Spleen (tissue), 11 donors: ENCODE results near the gene GLUD2. TPM values are rescaled to one million over a fixed set of nuclear protein-coding genes. Genes with fewer than 3 reads are reported as not detected.
"Not testable (repeated sequence)": the region's sequence is repeated elsewhere in the genome, so short reads cannot be mapped to it uniquely, and the experiment has no call there.

Source experiments
- DNase-seq: peaks from one replicate; pipeline ENCODE4 v3.0.0-alpha.2; 2020
- H3K27ac ChIP-seq, 8 donors: fragments of 200-600 bp; sonication (generic) in 7 of 8; 1 replicate in 4 of 8; 2 replicates in 4 of 8; pipeline versions ENCODE4 v1.5.0 to v1.8.0; 2016 to 2021; ENCODE audit warnings: inconsistent platforms in 4 of 8, mild to moderate bottlenecking in 4 of 8, moderate library complexity in 1 of 8
- H3K27me3 ChIP-seq, 7 donors: fragments of 200-600 bp; sonication (generic) in 6 of 7; replicated peaks in 1 of 7; 1 replicate in 4 of 7; 2 replicates in 3 of 7; pipeline versions ENCODE4 v1.5.0 to v1.8.0; 2016 to 2021; ENCODE audit warnings: inconsistent platforms in 3 of 7, mild to moderate bottlenecking in 1 of 7
- H3K36me3 ChIP-seq, 6 donors: fragments of 200-600 bp; sonication (generic) in 5 of 6; 1 replicate in 4 of 6; 2 replicates in 2 of 6; pipeline versions ENCODE4 v1.5.0 to v1.8.0; 2016 to 2021; ENCODE audit warnings: inconsistent platforms in 2 of 6
- H3K4me1 ChIP-seq, 6 donors: fragments of 200-600 bp; sonication (generic) in 5 of 6; 1 replicate in 3 of 6; 2 replicates in 3 of 6; pipeline versions ENCODE4 v1.5.0 to v1.8.0; 2016 to 2021; ENCODE audit warnings: inconsistent platforms in 3 of 6
- H3K4me3 ChIP-seq, 8 donors: fragments of 200-600 bp; sonication (generic) in 7 of 8; 1 replicate in 4 of 8; 2 replicates in 4 of 8; pipeline versions ENCODE4 v1.5.0 to v1.8.0; 2016 to 2021; ENCODE audit warnings: inconsistent platforms in 4 of 8, mild to moderate bottlenecking in 4 of 8, moderate library complexity in 2 of 8
- H3K9me3 ChIP-seq, 8 donors: fragments of 200-600 bp; sonication (generic) in 7 of 8; 1 replicate in 4 of 8; 2 replicates in 4 of 8; pipeline versions ENCODE4 v1.5.0 to v1.8.0; 2016 to 2021; ENCODE audit warnings: inconsistent platforms in 4 of 8
- POLR2A ChIP-seq, 3 donors: fragments of 450-650 bp; IDR thresholded peaks; one replicate each; pipeline ENCODE4 v1.5.1; 2017; ENCODE audit warnings: antibody characterized with exemption in 3 of 3, mild to moderate bottlenecking in 1 of 3
- POLR2AphosphoS5 ChIP-seq, 3 donors: sonication (generic); formaldehyde crosslinking; IDR thresholded peaks; one replicate each; pipeline ENCODE4 v1.5.1; 2017; ENCODE audit warnings: antibody characterized with exemption in 3 of 3
- WGBS, 5 donors: extraction: QIAGEN DNeasy Blood & Tissue Kit in 3 of 5; methylation state at CpG; one replicate each; pipeline versions ENCODE4 v1.1.5 to v1.1.7; 2013 to 2018; 5-methylcytosine and 5-hydroxymethylcytosine counted together
- intact Hi-C: fragments of 100-400 bp; cut with DNase I; formaldehyde crosslinking; loops from one replicate; pipeline ENCODE4 v1.15.0; 2023; ENCODE audit warnings: low total_unique reads
- polyA plus RNA-seq, 3 donors: library from polyadenylated mRNA; stranded (reverse); fragments of 200-250 nt; gene quantifications; one replicate each; pipeline ENCODE4 v1.2.1, GENCODE V29; 2013
- total RNA-seq, 7 donors: library from RNA; depleted of rRNA in 3 of 7; stranded (reverse); fragments of >200 nt in 3 of 7; fragmentation: NEBNext Ultra II Directional in 4 of 7; extraction: Animal tissue kit (Norgen Biotek cat#: 25700) in 4 of 7; gene quantifications; one replicate each; pipeline versions ENCODE4 v1.1.0 to v1.2.1, GENCODE V29; 2016 to 2021
- TF ChIP-seq, protein P1 (sequence below), 11 experiments: fragments of 200-600 bp in 7 of 11; fragments of 450-650 bp in 4 of 11; sonication (generic) in 4 of 11; IDR thresholded peaks in 8 of 11; conservative IDR thresholded peaks in 3 of 11; 1 replicate in 7 of 11; 2 replicates in 4 of 11; pipeline versions ENCODE4 v1.4.0 to v1.8.0; 2016 to 2021; ENCODE audit warnings: antibody characterized with exemption in 11 of 11, inconsistent platforms in 4 of 11, mild to moderate bottlenecking in 1 of 11
- donor health status: healthy with polysubstance abuse.
- donor health status: DM: no; HTN: no; CAD: no; lungs with moderate emphysema.
- donor health status: DM: no; HTN: no; CAD: no.
- donor health status: Bipolar disorder and iron deficiency.
- donor health status: healthy.
- donor health status: DM: no; HTN: no; CAD: no.
- donor health status: DM: yes; HTN: yes; CAD: no.

The GLUD2 gene
- total and polyA plus RNA-seq, 10 donors, result 0.10 to 1.4 (median 0.19) TPM; not detected in 1

DNA sequence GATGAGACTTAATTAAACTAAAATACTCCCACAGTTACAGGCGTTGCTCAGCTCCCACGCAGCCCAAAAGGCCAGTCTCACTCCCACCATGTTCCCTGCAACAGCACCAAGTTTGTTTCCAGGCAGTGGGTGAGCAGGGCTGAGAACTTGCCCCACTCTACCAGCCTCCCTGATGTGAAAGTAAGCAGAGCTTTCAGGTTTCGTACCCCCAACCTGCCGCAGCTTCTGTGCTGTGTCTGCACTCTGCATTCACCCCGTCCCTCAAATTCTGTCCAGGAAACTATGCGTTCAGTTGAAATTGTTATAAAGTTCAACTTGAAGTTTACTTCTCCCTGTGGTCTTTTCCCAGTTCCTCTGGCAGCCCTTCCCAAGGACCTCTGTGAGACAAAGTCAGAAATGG lies 17.2 kb downstream of the GLUD2 start:
- WGBS, 5 donors, result 84 to 99% (median 88%) methylated on average over 6 of the region's 6 CpGs
- TF ChIP-seq POLR2AphosphoS5 (IDR thresholded peaks at IDR 0.05) (no peak), POLR2A (IDR thresholded peaks at IDR 0.05) (no peak)
- TF ChIP-seq, protein P1, sequence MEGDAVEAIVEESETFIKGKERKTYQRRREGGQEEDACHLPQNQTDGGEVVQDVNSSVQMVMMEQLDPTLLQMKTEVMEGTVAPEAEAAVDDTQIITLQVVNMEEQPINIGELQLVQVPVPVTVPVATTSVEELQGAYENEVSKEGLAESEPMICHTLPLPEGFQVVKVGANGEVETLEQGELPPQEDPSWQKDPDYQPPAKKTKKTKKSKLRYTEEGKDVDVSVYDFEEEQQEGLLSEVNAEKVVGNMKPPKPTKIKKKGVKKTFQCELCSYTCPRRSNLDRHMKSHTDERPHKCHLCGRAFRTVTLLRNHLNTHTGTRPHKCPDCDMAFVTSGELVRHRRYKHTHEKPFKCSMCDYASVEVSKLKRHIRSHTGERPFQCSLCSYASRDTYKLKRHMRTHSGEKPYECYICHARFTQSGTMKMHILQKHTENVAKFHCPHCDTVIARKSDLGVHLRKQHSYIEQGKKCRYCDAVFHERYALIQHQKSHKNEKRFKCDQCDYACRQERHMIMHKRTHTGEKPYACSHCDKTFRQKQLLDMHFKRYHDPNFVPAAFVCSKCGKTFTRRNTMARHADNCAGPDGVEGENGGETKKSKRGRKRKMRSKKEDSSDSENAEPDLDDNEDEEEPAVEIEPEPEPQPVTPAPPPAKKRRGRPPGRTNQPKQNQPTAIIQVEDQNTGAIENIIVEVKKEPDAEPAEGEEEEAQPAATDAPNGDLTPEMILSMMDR (IDR thresholded peaks at IDR 0.05 in 8 of 11, conservative IDR thresholded peaks at IDR 0.05 in 3 of 11), result no peak
- H3K27me3 ChIP-seq, result no peaks in the 10 kb centered on the region

DNA sequence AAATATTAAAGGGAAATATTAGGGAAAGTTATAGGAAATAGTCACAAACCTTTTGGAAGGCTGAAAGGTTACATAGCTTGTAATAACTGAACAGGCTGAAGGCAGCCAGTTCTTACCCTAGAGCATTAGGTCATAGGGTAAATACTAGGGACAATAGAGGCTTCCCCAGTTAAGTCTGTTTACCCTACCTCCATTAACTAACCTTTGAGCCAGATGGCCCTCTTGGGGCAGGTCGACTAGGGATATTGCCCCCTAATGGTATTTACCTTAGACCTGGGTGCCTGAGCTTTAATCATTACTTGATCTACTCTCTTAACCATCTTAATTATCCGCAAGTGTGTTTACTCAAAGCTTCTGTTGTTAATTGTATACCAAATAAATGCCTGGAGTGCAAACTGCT lies 36.8 kb downstream of the GLUD2 start:
- H3K36me3 ChIP-seq, H3K4me1 ChIP-seq, H3K27me3 ChIP-seq, H3K4me3 ChIP-seq, intact Hi-C loops, DNase-seq, H3K27ac ChIP-seq: not testable (repeated sequence)
- H3K9me3 ChIP-seq, result peaks cover 0 to 20% (median 0%) of the 10 kb centered on the region in 8 donors
- 36 to 63% (median 51%) methylated on average over 2 of the region's 2 CpGs for WGBS, 5 donors

More for the DNA sequence above, 17.2 kb downstream of the GLUD2 start:
- peaks cover 0 to 7% (median 2%) of the 10 kb centered on the region in 8 donors for H3K9me3 ChIP-seq
- no peaks in the 10 kb centered on the region for H3K36me3 ChIP-seq
- DNase-seq, result no peak
- intact Hi-C loops, result no loop called here
- no peak overlapping the region for H3K4me3 ChIP-seq
- H3K27ac ChIP-seq, result no peak overlapping the region
- no peaks in the 10 kb centered on the region for H3K4me1 ChIP-seq

DNA sequence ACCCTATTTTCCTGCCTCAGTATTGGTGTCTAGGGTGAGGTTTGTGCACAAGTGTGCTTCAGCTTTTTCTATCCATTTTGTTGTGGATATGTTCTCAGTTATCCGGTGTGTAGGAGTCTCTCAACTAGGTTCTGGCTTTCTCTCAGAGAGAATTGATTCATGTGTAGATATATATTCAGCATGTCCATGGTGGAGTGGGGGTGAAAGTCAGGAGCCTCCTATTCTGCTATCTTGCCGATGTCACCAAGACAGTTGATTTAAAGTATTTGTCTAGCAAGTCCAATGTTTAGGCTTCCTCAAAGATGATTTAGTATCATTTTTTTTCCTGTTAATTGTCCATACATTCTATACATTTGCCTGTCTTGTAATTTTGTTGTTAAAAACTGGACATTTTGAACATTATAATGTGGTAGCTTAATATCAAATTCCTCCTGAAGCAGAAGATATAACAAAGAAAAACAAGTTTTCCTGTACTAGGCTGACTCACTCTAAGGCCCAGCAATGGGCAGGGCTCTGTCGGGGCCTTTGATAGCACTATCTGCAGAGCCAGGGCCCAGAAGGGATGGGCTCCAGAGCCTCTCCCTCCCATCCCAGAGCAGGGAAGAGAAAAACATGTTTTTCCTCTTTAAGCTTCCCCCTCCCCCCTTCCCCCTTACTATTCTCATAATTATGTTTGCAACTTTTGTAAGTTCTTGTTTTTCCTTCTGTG lies 37.6 kb downstream of the GLUD2 start:
- Histone ChIP-seq H3K27me3 (no peaks in the 10 kb centered on the region), H3K9me3 (peaks cover 0 to 20% (median 0%) of the 10 kb centered on the region in 8 donors), H3K36me3 (no peaks in the 10 kb centered on the region), H3K27ac (no peak overlapping the region), H3K4me3 (no peak overlapping the region), H3K4me1 (no peaks in the 10 kb centered on the region)
- DNase-seq, result no peak
- 82 to 90% (median 88%) methylated on average over 3 of the region's 3 CpGs for WGBS, 5 donors
- intact Hi-C loops, result no loop called here
- TF ChIP-seq POLR2A (IDR thresholded peaks at IDR 0.05) (no peak), POLR2AphosphoS5 (IDR thresholded peaks at IDR 0.05) (no peak)
- TF ChIP-seq, protein P1 (IDR thresholded peaks at IDR 0.05 in 8 of 11, conservative IDR thresholded peaks at IDR 0.05 in 3 of 11), result no peak

DNA sequence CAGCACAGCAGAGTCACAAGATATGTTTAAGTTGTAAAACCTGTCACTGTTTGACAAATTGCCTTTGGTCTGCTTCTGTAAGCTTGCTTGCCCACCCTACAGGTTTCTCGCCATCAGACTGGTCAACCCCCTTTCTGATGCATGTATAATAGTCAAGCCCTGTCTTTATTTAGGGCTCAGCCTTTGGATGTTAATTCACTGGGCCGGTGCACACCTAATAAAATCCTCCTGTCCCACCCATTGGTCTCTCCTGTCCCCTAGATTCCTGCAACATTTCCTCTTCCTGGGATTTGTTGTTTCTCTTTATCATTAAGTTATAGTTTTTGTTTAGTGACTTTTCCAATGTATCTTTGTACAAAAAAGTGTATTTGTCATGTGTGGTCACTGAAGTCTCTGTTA lies 38.2 kb downstream of the GLUD2 start:
- TF ChIP-seq POLR2AphosphoS5 (IDR thresholded peaks at IDR 0.05) (no peak), POLR2A (IDR thresholded peaks at IDR 0.05) (no peak)
- TF ChIP-seq, protein P1 (IDR thresholded peaks at IDR 0.05 in 8 of 11, conservative IDR thresholded peaks at IDR 0.05 in 3 of 11), result no peak
- no peaks in the 10 kb centered on the region for H3K27me3 ChIP-seq
- DNase-seq, result no peak
- 56 to 88% (median 67%) methylated on average over 2 of the region's 2 CpGs for WGBS, 5 donors
- no peaks in the 10 kb centered on the region for H3K36me3 ChIP-seq
- intact Hi-C loops, result no loop called here
- no peak overlapping the region for H3K27ac ChIP-seq
- H3K4me1 ChIP-seq, result no peaks in the 10 kb centered on the region
- peaks cover 0 to 20% (median 0%) of the 10 kb centered on the region in 8 donors for H3K9me3 ChIP-seq
- no peak overlapping the region for H3K4me3 ChIP-seq
